ENCODE results near the gene RGS7.

The RGS7 gene

GRCh38 chr1:241356519-241357365 is at the start of gene RGS7:
TSS of gene RGS7 (minus strand) at chr1:241357205.
- Mint-ChIP-seq H3K4me3 (peak within 1 kb of the TSS; percentile 63), H3K27me3 (peaks cover 27% of the 10 kb centered on the region), H3K27ac (no peak within 1 kb of the TSS), H3K9me3 (ENCODE audit: low read depth) (no peaks in the 10 kb centered on the region), H3K36me3 (no peaks in the 10 kb centered on the region), H3K4me1 (ENCODE audit: low read depth) (peaks cover 6% of the 10 kb centered on the region)

- Mint-ChIP-seq H3K4me3 (no peak overlapping the region), H3K9me3 (ENCODE audit: low read depth) (no peaks in the 10 kb centered on the region), H3K4me1 (ENCODE audit: low read depth) (no peaks in the 10 kb centered on the region), H3K27me3 (peaks cover 15% of the 10 kb centered on the region), H3K36me3 (no peaks in the 10 kb centered on the region), H3K27ac (no peak overlapping the region)
These were observed 49.4 kb upstream of the RGS7 start for GRCh38 chr1:241406421-241406820.

- Mint-ChIP-seq H3K9me3 (ENCODE audit: low read depth) (no peaks in the 10 kb centered on the region), H3K4me1 (ENCODE audit: low read depth) (no peaks in the 10 kb centered on the region), H3K4me3 (no peak overlapping the region), H3K27ac (no peak overlapping the region), H3K36me3 (no peaks in the 10 kb centered on the region), H3K27me3 (peaks cover 10% of the 10 kb centered on the region)
These were observed 44.2 kb upstream of the RGS7 start for GRCh38 chr1:241401156-241401555.

- H3K4me1 Mint-ChIP-seq (ENCODE audit: low read depth) = no peaks in the 10 kb centered on the region
- H3K27me3 Mint-ChIP-seq = peaks cover 11% of the 10 kb centered on the region
- no peak overlapping the region for H3K27ac Mint-ChIP-seq
- H3K36me3 Mint-ChIP-seq = no peaks in the 10 kb centered on the region
- no peak overlapping the region for H3K4me3 Mint-ChIP-seq
- peaks cover 3% of the 10 kb centered on the region for H3K9me3 Mint-ChIP-seq (ENCODE audit: low read depth)
These were observed 40.0 kb upstream of the RGS7 start for GRCh38 chr1:241396747-241397681.

GRCh38 chr1:241391926-241392710 is 35.1 kb upstream of the RGS7 start:
- Mint-ChIP-seq H3K4me3 (no peak overlapping the region), H3K36me3 (no peaks in the 10 kb centered on the region), H3K27ac (no peak overlapping the region), H3K4me1 (ENCODE audit: low read depth) (no peaks in the 10 kb centered on the region), H3K27me3 (peaks cover 17% of the 10 kb centered on the region), H3K9me3 (ENCODE audit: low read depth) (peaks cover 3% of the 10 kb centered on the region)

GRCh38 chr1:241390526-241390925 is 33.5 kb upstream of the RGS7 start:
- peaks cover 14% of the 10 kb centered on the region for H3K27me3 Mint-ChIP-seq
- H3K27ac Mint-ChIP-seq = no peak overlapping the region
- no peaks in the 10 kb centered on the region for H3K36me3 Mint-ChIP-seq
- no peak overlapping the region for H3K4me3 Mint-ChIP-seq
- no peaks in the 10 kb centered on the region for H3K4me1 Mint-ChIP-seq (ENCODE audit: low read depth)
- H3K9me3 Mint-ChIP-seq (ENCODE audit: low read depth) = peaks cover 3% of the 10 kb centered on the region

GRCh38 chr1:241389400-241389799 is 32.4 kb upstream of the RGS7 start:
- Mint-ChIP-seq H3K27ac (no peak overlapping the region), H3K9me3 (ENCODE audit: low read depth) (peaks cover 3% of the 10 kb centered on the region), H3K4me3 (no peak overlapping the region), H3K4me1 (ENCODE audit: low read depth) (no peaks in the 10 kb centered on the region), H3K36me3 (no peaks in the 10 kb centered on the region), H3K27me3 (peaks cover 16% of the 10 kb centered on the region)

GRCh38 chr1:241387216-241387615 is 30.2 kb upstream of the RGS7 start:
- Mint-ChIP-seq H3K27ac (no peak overlapping the region), H3K4me1 (ENCODE audit: low read depth) (no peaks in the 10 kb centered on the region), H3K9me3 (ENCODE audit: low read depth) (no peaks in the 10 kb centered on the region), H3K4me3 (no peak overlapping the region), H3K36me3 (no peaks in the 10 kb centered on the region), H3K27me3 (peaks cover 11% of the 10 kb centered on the region)

GRCh38 chr1:241376701-241377100 is 19.7 kb upstream of the RGS7 start:
- Mint-ChIP-seq H3K9me3 (ENCODE audit: low read depth) (peaks cover 10% of the 10 kb centered on the region), H3K36me3 (no peaks in the 10 kb centered on the region), H3K4me1 (ENCODE audit: low read depth) (no peaks in the 10 kb centered on the region), H3K4me3 (no peak overlapping the region), H3K27ac (no peak overlapping the region), H3K27me3 (peaks cover 2% of the 10 kb centered on the region)

GRCh38 chr1:241375886-241376285 is 18.9 kb upstream of the RGS7 start:
- Mint-ChIP-seq H3K27ac (no peak overlapping the region), H3K36me3 (no peaks in the 10 kb centered on the region), H3K27me3 (peaks cover under 1% of the 10 kb centered on the region), H3K9me3 (ENCODE audit: low read depth) (peaks cover 3% of the 10 kb centered on the region), H3K4me3 (no peak overlapping the region), H3K4me1 (ENCODE audit: low read depth) (no peaks in the 10 kb centered on the region)

- Mint-ChIP-seq H3K4me3 (no peak overlapping the region), H3K36me3 (no peaks in the 10 kb centered on the region), H3K9me3 (ENCODE audit: low read depth) (peaks cover 4% of the 10 kb centered on the region), H3K27ac (no peak overlapping the region), H3K27me3 (peaks cover 5% of the 10 kb centered on the region), H3K4me1 (ENCODE audit: low read depth) (no peaks in the 10 kb centered on the region)
These were observed 9.2 kb upstream of the RGS7 start for GRCh38 chr1:241366196-241366595.

- no peak overlapping the region for H3K27ac Mint-ChIP-seq
- H3K9me3 Mint-ChIP-seq (ENCODE audit: low read depth) = peaks cover 4% of the 10 kb centered on the region
- peaks cover 20% of the 10 kb centered on the region for H3K27me3 Mint-ChIP-seq
- H3K4me3 Mint-ChIP-seq = no peak overlapping the region
- peaks cover 4% of the 10 kb centered on the region for H3K4me1 Mint-ChIP-seq (ENCODE audit: low read depth)
- no peaks in the 10 kb centered on the region for H3K36me3 Mint-ChIP-seq
These were observed 5.3 kb upstream of the RGS7 start for GRCh38 chr1:241362350-241362749.

GRCh38 chr1:241357366-241358340 is 648 bp upstream of the RGS7 start:
- Mint-ChIP-seq H3K36me3 (no peaks in the 10 kb centered on the region), H3K9me3 (ENCODE audit: low read depth) (no peaks in the 10 kb centered on the region), H3K27ac (no peak overlapping the region), H3K4me3 (peak overlapping the region; percentile 56), H3K4me1 (ENCODE audit: low read depth) (peaks cover 6% of the 10 kb centered on the region), H3K27me3 (peaks cover 27% of the 10 kb centered on the region)

- Mint-ChIP-seq H3K4me1 (ENCODE audit: low read depth) (peaks cover 6% of the 10 kb centered on the region), H3K27ac (no peak overlapping the region), H3K27me3 (peaks cover 27% of the 10 kb centered on the region), H3K9me3 (ENCODE audit: low read depth) (no peaks in the 10 kb centered on the region), H3K36me3 (no peaks in the 10 kb centered on the region), H3K4me3 (peak overlapping the region; percentile 63)
These were observed 852 bp downstream of the RGS7 start for GRCh38 chr1:241356187-241356518.
